Testis (tissue), 3 donors: ENCODE results near the gene SMIM15. TPM values are rescaled to one million over a fixed set of nuclear protein-coding genes. Genes with fewer than 3 reads are reported as not detected.
"Not testable (repeated sequence)": the region's sequence is repeated elsewhere in the genome, so short reads cannot be mapped to it uniquely, and the experiment has no call there.

Source experiments
- DNase-seq: peaks from one replicate; pipeline ENCODE4 v3.0.0-alpha.2; 2019
- H3K27ac ChIP-seq, 2 donors: fragments of 200-600 bp; sonication (generic); one replicate each; pipeline ENCODE4 v1.5.1; 2019
- H3K27me3 ChIP-seq: fragments of 200-600 bp; sonication (generic); one replicate; pipeline ENCODE4 v1.5.1; 2019
- H3K36me3 ChIP-seq: fragments of 200-600 bp; sonication (generic); one replicate; pipeline ENCODE4 v1.5.1; 2017; ENCODE audit warnings: low read depth; ENCODE audit errors: missing control alignments
- H3K4me1 ChIP-seq: fragments of 200-600 bp; sonication (generic); one replicate; pipeline ENCODE4 v1.5.1; 2019
- H3K4me3 ChIP-seq, 2 donors: fragments of 200-600 bp; sonication (generic); one replicate each; pipeline ENCODE4 v1.5.1; 2017 to 2019
- H3K9me3 ChIP-seq: fragments of 200-600 bp; sonication (generic); one replicate; pipeline ENCODE4 v1.5.1; 2017
- POLR2A ChIP-seq: fragments of 450-650 bp; IDR thresholded peaks from one replicate; pipeline ENCODE4 v1.6.1; 2017; ENCODE audit warnings: antibody characterized with exemption, mild to moderate bottlenecking, moderate library complexity
- WGBS, 2 donors: methylation state at CpG; one replicate each; pipeline ENCODE4 v1.1.5; 2018; 5-methylcytosine and 5-hydroxymethylcytosine counted together
- intact Hi-C: fragments of 100-400 bp; cut with DNase I; formaldehyde crosslinking; loops from one replicate; pipeline ENCODE4 v1.15.1; 2023; ENCODE audit warnings: low total_unique reads
- polyA plus RNA-seq: library from polyadenylated mRNA; stranded (reverse); fragments of 350-450 nt; fragmentation: Illumina TruSeq; extraction: RNeasy Lipid Tissue Mini Kit (QIAGEN cat#74804); gene quantifications from one replicate; pipeline ENCODE4 v1.2.3, GENCODE V29; 2014; ENCODE audit warnings: low read depth, low replicate concordance; ENCODE audit not compliant: insufficient read depth
- total RNA-seq, 2 donors: library from RNA; depleted of rRNA; stranded (reverse); fragments of >200 nt; gene quantifications; one replicate each; pipeline ENCODE4 v1.2.3, GENCODE V29; 2016
- TF ChIP-seq, protein P1 (sequence below), 3 experiments: fragments of 450-650 bp in 2 of 3; fragments of 200-600 bp in 1 of 3; sonication (generic) in 1 of 3; IDR thresholded peaks; one replicate each; pipeline ENCODE4 v1.5.1; 2016 to 2019; ENCODE audit warnings: antibody characterized with exemption in 3 of 3, mild to moderate bottlenecking in 2 of 3, moderate library complexity in 1 of 3

The SMIM15 gene
- total and polyA plus RNA-seq, 3 donors from 2014 or later, result 23.7 to 38.8 (median 35.0) TPM

DNA sequence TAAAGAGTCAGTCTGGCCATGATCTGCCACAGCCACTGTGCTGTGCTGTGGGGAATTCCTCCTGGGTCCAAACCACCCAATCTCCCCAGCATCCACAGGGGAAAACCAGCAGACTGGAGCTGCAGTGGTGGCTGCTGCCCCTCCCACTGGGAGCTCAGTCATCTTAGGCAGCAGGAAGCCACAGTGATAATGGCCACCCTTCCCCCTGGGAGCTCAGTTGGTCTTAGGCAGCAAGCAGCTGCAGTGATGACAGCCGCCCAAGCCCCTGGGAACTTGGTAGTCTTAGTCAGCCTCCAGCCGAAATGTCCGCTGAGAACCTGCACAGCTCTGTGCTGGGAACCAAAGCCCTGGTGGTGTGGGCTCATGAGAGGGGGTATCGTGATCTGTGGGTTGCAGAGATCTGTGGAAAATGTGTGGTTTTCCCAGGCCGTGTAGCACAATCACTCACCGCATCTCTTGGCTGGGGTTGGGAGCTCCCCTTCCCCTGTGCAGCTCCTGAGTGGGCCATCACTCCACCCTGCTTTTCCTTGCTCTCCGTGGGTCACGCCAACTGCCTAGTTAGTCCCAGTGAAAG, 38.4 kb upstream of the SMIM15 start:
- H3K9me3 ChIP-seq, result no peaks in the 10 kb centered on the region
- H3K4me3 ChIP-seq, result no peak overlapping the region
- intact Hi-C loops, result no loop called here
- 86 to 94% methylated on average over 8 of the region's 8 CpGs for WGBS, 2 donors
- no peaks in the 10 kb centered on the region for H3K36me3 ChIP-seq
- no peak for DNase-seq
- no peaks in the 10 kb centered on the region for H3K4me1 ChIP-seq
- H3K27me3 ChIP-seq, result no peaks in the 10 kb centered on the region
- H3K27ac ChIP-seq, result no peak overlapping the region
- TF ChIP-seq POLR2A, result no peak
- TF ChIP-seq, protein P1, sequence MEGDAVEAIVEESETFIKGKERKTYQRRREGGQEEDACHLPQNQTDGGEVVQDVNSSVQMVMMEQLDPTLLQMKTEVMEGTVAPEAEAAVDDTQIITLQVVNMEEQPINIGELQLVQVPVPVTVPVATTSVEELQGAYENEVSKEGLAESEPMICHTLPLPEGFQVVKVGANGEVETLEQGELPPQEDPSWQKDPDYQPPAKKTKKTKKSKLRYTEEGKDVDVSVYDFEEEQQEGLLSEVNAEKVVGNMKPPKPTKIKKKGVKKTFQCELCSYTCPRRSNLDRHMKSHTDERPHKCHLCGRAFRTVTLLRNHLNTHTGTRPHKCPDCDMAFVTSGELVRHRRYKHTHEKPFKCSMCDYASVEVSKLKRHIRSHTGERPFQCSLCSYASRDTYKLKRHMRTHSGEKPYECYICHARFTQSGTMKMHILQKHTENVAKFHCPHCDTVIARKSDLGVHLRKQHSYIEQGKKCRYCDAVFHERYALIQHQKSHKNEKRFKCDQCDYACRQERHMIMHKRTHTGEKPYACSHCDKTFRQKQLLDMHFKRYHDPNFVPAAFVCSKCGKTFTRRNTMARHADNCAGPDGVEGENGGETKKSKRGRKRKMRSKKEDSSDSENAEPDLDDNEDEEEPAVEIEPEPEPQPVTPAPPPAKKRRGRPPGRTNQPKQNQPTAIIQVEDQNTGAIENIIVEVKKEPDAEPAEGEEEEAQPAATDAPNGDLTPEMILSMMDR (IDR thresholded peaks at IDR 0.05), result no peak

DNA sequence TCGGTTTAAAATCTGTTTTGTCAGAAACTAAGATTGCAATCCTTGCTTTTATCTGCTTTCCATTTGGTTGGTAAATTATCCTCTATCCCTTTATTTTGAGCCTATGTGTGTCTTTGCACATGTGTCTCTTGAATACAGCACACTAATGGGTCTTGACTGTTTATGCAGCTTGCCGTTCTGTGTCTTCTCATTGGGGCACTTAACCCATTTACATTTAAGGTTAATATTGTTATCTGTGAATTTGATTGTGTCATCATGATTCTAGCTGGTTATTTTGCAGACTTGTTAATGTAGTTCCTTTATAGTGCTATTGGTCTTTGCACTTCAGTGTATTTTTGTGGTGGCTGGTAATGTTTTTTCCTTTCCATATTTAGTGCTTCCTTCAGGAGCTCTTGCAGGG, 36.3 kb upstream of the SMIM15 start:
- H3K4me3 ChIP-seq, result no peak overlapping the region

DNA sequence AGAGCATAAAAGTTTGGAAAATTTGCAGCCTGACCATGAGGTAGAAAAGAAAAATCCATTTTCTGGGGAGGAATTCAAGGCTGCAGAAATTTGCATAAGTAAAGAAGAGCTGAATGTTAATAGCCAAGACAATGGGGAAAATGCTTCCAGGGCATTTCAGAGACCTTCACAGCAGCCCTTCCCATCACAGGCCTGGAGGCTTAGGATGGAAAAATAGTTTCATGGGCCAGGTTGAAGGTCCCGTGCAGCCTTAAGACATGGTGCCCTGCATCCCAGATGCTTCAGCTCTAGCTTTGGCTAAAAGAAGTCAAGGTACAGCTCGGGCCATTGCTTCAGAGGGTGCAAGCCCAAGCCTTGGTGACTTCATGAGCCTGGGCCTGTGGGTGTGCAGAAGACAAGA, 25.6 kb upstream of the SMIM15 start:
- H3K9me3 ChIP-seq, H3K27ac ChIP-seq, H3K4me1 ChIP-seq, DNase-seq, H3K4me3 ChIP-seq, H3K27me3 ChIP-seq, H3K36me3 ChIP-seq, intact Hi-C loops: not testable (repeated sequence)
- 100% methylated on average over 2 of the region's 2 CpGs for WGBS, 2 donors

More for the DNA sequence above, 36.3 kb upstream of the SMIM15 start:
- TF ChIP-seq, protein P1 (IDR thresholded peaks at IDR 0.05), result no peak
- no peak for TF ChIP-seq POLR2A
- intact Hi-C loops, result no loop called here
- no peaks in the 10 kb centered on the region for H3K9me3 ChIP-seq
- H3K4me1 ChIP-seq, result no peaks in the 10 kb centered on the region
- WGBS, 2 donors, result 98 to 99% methylated on average over 2 of the region's 2 CpGs
- no peaks in the 10 kb centered on the region for H3K27me3 ChIP-seq
- no peak overlapping the region for H3K27ac ChIP-seq
- H3K36me3 ChIP-seq, result no peaks in the 10 kb centered on the region
- no peak for DNase-seq

DNA sequence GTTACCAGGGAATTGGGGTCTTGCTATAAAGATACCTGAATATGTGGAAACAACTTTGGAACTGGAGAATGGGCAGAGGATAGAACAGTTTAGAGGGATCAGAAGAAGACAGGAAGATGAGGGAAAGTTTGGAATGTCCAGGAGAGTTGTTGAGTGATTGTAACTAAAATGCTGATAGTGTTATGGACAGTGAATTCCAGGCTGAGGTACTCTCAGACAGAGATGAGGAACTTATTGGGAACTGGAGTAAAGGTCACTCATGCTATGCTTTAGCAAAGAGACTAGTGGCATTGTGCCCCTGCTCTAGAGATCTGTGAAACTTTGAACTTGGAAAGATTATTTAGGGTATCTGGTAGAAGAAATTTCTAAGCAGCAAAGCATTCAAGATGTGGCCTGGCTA, 25.1 kb upstream of the SMIM15 start:
- H3K4me1 ChIP-seq, H3K27me3 ChIP-seq, H3K9me3 ChIP-seq, intact Hi-C loops, H3K36me3 ChIP-seq, DNase-seq, H3K4me3 ChIP-seq, H3K27ac ChIP-seq: not testable (repeated sequence)

DNA sequence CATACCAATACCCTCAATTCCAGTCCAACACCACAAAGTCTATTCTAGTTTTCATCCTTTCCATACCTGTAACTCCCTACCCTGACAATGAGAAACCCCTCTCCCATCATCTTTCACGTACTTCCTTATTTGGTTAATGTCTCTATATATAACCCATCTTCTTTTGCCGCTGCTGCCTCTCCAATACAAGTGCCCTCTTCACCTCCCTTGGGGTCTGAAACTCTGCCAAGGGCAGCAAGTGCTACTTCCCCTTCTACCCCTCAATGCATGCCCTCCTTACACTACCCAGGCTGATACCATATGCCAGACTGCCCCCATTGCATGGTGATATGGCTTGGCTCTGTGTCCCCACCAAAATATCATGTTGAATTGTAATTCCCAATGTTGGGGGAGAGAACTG, 24.4 kb upstream of the SMIM15 start:
- TF ChIP-seq, protein P1 (IDR thresholded peaks at IDR 0.05), result no peak
- TF ChIP-seq POLR2A, result no peak
- WGBS, 2 donors, result 86 to 93% methylated on average over 2 of the region's 2 CpGs
- Histone ChIP-seq H3K4me3 (no peak overlapping the region), H3K27ac (no peak overlapping the region), H3K4me1 (no peaks in the 10 kb centered on the region), H3K9me3 (no peaks in the 10 kb centered on the region), H3K27me3 (no peaks in the 10 kb centered on the region), H3K36me3 (no peaks in the 10 kb centered on the region)
- intact Hi-C loops, result no loop called here
- DNase-seq, result no peak

DNA sequence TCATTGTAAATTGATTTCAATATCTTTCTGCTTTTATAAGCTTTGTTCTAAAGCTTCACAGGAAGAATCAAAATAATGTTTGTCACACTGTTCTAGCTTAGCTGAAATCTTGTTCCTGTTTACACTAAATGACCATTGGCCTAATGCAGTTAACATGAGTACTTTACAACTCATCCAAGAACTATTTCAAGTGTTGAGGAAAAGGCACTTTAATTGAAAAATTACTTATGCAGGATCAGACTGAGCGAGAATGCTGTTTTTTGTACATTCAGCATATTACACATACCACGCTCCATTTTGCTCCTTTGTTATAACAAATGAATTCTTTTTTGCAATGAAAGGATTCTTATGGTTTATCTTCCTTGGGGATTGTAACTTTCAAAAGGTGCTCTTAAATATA, 22.4 kb upstream of the SMIM15 start:
- WGBS, 2 donors, result 95% methylated on average over 2 of the region's 2 CpGs
- H3K4me3 ChIP-seq, result no peak overlapping the region
- intact Hi-C loops, result no loop called here

More for the DNA sequence above, 22.4 kb upstream of the SMIM15 start:
- no peaks in the 10 kb centered on the region for H3K9me3 ChIP-seq
- no peak for TF ChIP-seq POLR2A
- no peak for DNase-seq
- H3K4me1 ChIP-seq, result no peaks in the 10 kb centered on the region
- no peaks in the 10 kb centered on the region for H3K27me3 ChIP-seq
- no peak overlapping the region for H3K27ac ChIP-seq
- H3K36me3 ChIP-seq, result no peaks in the 10 kb centered on the region
